ENCODE data around the gene RANBP3.

Gene RANBP3

DNA sequence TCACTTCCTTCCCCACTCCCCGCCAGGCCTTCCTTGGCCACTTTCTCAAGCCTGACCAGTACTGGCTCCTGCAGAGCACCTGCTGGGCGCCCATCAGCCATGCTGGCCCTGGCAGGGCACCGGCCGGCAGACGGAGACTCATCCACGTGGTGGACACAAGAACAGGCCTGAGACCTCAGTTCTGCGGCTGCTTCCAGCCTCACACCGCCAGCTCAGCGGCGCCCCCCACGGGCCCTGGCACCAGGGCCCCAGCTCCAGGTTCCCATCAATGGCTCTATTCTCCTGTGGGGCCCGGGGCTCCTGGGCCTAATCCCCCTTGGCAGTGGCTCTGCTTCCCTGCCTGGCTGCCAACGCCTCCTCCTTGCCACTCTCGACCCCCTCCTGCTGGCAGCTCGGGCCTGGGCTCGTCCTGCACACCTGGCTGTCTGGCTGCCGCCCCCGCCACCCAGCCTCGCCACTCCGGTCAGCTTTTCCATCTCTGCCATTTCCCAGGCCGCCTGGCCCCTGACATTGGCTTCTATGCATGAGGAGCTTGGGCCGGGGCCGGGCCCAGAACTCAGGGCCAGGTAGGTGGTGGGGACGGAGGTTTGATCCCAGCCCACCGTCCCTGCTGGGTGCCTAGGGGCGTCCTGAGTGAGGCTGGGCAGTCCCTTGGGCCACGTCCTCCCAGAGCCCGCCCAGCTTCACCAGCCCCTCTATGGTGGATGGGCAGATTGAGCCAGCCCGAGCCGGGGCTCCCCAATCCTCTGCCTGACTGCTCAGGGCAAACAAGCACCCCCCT is 80.6 kb downstream of the RANBP3 start:
- Histone ChIP-seq H3K9me3 (replicated peaks; ENCODE audit: insufficient read depth, low read length) (no peaks in the 10 kb centered on the region), H3K36me3 (replicated peaks; ENCODE audit: insufficient read depth, low read length) (peaks cover 4% of the 10 kb centered on the region; the same call in 1 of the 2 replicates), H2AFZ (ENCODE audit: low read length) (no peak overlapping the region), H3K4me1 (ENCODE audit: low read length) (peaks cover 3% of the 10 kb centered on the region; the same call in 1 of the 2 replicates), H3K9me2 (replicated peaks; ENCODE audit: insufficient read depth, low read length) (no peaks in the 10 kb centered on the region), H3K27ac (ENCODE audit: low read length) (no peak overlapping the region), H3K4me3 (ENCODE audit: low read length) (no peak overlapping the region), H3K9ac (ENCODE audit: low read length) (no peak overlapping the region), H3K79me2 (ENCODE audit: low read length) (peaks cover 52% of the 10 kb centered on the region), H3F3A (ENCODE audit: insufficient read depth, low read length) (no peaks in the 10 kb centered on the region), H3K4me2 (ENCODE audit: low read depth, low read length) (no peak overlapping the region), H4K20me1 (ENCODE audit: insufficient read depth, low read length) (peaks cover 25% of the 10 kb centered on the region), H3K27me3 (replicated peaks; ENCODE audit: insufficient read depth, low read length) (no peaks in the 10 kb centered on the region)
- no peak for TF ChIP-seq EZH2 (optimal IDR thresholded peaks at IDR 0.05; ENCODE audit: low read depth, low read length)
- no peak for TF ChIP-seq EZH2phosphoT487 (IDR thresholded peaks at IDR 0.05; ENCODE audit: low read length)
- TF ChIP-seq, protein P1, sequence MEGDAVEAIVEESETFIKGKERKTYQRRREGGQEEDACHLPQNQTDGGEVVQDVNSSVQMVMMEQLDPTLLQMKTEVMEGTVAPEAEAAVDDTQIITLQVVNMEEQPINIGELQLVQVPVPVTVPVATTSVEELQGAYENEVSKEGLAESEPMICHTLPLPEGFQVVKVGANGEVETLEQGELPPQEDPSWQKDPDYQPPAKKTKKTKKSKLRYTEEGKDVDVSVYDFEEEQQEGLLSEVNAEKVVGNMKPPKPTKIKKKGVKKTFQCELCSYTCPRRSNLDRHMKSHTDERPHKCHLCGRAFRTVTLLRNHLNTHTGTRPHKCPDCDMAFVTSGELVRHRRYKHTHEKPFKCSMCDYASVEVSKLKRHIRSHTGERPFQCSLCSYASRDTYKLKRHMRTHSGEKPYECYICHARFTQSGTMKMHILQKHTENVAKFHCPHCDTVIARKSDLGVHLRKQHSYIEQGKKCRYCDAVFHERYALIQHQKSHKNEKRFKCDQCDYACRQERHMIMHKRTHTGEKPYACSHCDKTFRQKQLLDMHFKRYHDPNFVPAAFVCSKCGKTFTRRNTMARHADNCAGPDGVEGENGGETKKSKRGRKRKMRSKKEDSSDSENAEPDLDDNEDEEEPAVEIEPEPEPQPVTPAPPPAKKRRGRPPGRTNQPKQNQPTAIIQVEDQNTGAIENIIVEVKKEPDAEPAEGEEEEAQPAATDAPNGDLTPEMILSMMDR (IDR thresholded peaks at IDR 0.05; ENCODE audit: low read length) = no peak; the same call in 1 of the 2 replicates
- DNase-seq = no peak

GRCh38 chr19:5896365-5897076 is 81.4 kb downstream of the RANBP3 start:
- Histone ChIP-seq H3F3A (ENCODE audit: insufficient read depth, low read length) (no peaks in the 10 kb centered on the region), H3K4me1 (ENCODE audit: low read length) (no peaks in the 10 kb centered on the region), H3K4me3 (ENCODE audit: low read length) (no peak overlapping the region), H3K27me3 (replicated peaks; ENCODE audit: insufficient read depth, low read length) (0 out of 2 replicates have a peak, but pooled peaks cover under 1% of the 10 kb centered on the region), H3K4me2 (ENCODE audit: low read depth, low read length) (no peak overlapping the region), H4K20me1 (ENCODE audit: insufficient read depth, low read length) (peaks cover 25% of the 10 kb centered on the region), H3K36me3 (replicated peaks; ENCODE audit: insufficient read depth, low read length) (peaks cover 4% of the 10 kb centered on the region; the same call in 1 of the 2 replicates), H3K9me2 (replicated peaks; ENCODE audit: insufficient read depth, low read length) (no peaks in the 10 kb centered on the region), H3K79me2 (ENCODE audit: low read length) (peaks cover 44% of the 10 kb centered on the region), H3K9ac (ENCODE audit: low read length) (no peak overlapping the region), H3K9me3 (replicated peaks; ENCODE audit: insufficient read depth, low read length) (no peaks in the 10 kb centered on the region), H2AFZ (ENCODE audit: low read length) (no peak overlapping the region), H3K27ac (ENCODE audit: low read length) (no peak overlapping the region)
- DNase-seq = no peak
- TF ChIP-seq, protein P1 (IDR thresholded peaks at IDR 0.05; ENCODE audit: low read length) = no peak
- no peak for TF ChIP-seq EZH2 (optimal IDR thresholded peaks at IDR 0.05; ENCODE audit: low read depth, low read length)
- TF ChIP-seq EZH2phosphoT487 (IDR thresholded peaks at IDR 0.05; ENCODE audit: low read length) = no peak

- Histone ChIP-seq H3K4me3 (ENCODE audit: low read length) (no peak overlapping the region), H3K9ac (ENCODE audit: low read length) (no peak overlapping the region), H3K9me3 (replicated peaks; ENCODE audit: insufficient read depth, low read length) (no peaks in the 10 kb centered on the region), H3K4me2 (ENCODE audit: low read depth, low read length) (no peak overlapping the region), H3K27ac (ENCODE audit: low read length) (no peak overlapping the region), H3K9me2 (replicated peaks; ENCODE audit: insufficient read depth, low read length) (no peaks in the 10 kb centered on the region), H3F3A (ENCODE audit: insufficient read depth, low read length) (no peaks in the 10 kb centered on the region), H3K27me3 (replicated peaks; ENCODE audit: insufficient read depth, low read length) (0 out of 2 replicates have a peak, but pooled peaks cover 4% of the 10 kb centered on the region), H3K4me1 (ENCODE audit: low read length) (no peaks in the 10 kb centered on the region), H3K36me3 (replicated peaks; ENCODE audit: insufficient read depth, low read length) (peaks cover 4% of the 10 kb centered on the region; the same call in 1 of the 2 replicates), H2AFZ (ENCODE audit: low read length) (no peak overlapping the region), H3K79me2 (ENCODE audit: low read length) (peaks cover 38% of the 10 kb centered on the region), H4K20me1 (ENCODE audit: insufficient read depth, low read length) (peaks cover 21% of the 10 kb centered on the region)
- no peak for TF ChIP-seq EZH2 (optimal IDR thresholded peaks at IDR 0.05; ENCODE audit: low read depth, low read length)
- DNase-seq = no peak
Measured at GRCh38 chr19:5895890-5896289, 82.0 kb downstream of the RANBP3 start.

Measured in MM.1S (cell line).